ENCODE results near the gene NHEJ1. TPM values are rescaled to one million over a fixed set of nuclear protein-coding genes. Genes with fewer than 3 reads are reported as not detected.

The NHEJ1 gene
- total and polyA plus RNA-seq, 9 of the 15 experiments (the other 6 are each of a cell fraction or from before 2014, with no cell fraction given): 9.0 to 23.7 (median 13.9) TPM

DNA sequence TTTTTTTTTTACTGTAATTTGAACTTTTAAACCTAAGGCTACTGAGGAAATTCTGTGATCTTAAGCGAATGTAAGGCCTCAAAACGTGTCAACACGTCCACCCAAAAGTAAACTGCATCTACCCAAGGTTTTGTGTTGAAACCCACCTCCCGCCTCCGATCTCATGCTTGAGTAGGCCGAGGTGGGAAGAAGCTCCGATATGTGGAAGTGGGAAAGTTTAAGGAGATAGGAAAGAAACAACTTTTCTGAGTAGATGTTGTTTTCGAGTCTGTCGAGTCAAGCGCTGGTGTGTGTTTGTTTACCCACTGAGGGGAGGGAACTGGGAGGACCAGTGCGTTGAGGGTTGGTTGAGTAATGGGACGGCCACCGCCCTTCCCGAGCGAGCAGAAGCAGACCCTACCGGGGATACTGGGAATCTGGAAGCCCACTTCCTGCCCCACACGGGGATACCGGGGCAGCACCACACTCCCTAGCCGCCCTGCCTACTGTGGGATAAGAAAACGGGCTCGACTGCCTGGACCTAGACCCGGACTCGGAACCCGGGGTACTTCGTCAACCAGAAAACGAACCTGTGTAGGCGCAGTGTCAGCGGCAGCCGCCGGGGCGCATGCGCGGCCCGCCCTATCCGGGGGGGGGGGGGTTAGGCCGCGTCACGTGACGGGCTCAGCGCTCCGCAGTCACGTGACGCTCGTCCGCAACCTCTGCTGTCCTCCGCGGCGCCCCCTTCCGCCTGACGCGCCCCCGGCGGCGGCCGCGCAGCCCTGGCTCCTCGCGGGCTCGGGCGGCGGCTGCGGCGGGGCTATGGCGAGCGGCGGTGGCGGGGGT is 17.1 kb upstream of the NHEJ1 start, which contains the start of gene RETREG2 (continued):
- TF ChIP-seq, protein P1, sequence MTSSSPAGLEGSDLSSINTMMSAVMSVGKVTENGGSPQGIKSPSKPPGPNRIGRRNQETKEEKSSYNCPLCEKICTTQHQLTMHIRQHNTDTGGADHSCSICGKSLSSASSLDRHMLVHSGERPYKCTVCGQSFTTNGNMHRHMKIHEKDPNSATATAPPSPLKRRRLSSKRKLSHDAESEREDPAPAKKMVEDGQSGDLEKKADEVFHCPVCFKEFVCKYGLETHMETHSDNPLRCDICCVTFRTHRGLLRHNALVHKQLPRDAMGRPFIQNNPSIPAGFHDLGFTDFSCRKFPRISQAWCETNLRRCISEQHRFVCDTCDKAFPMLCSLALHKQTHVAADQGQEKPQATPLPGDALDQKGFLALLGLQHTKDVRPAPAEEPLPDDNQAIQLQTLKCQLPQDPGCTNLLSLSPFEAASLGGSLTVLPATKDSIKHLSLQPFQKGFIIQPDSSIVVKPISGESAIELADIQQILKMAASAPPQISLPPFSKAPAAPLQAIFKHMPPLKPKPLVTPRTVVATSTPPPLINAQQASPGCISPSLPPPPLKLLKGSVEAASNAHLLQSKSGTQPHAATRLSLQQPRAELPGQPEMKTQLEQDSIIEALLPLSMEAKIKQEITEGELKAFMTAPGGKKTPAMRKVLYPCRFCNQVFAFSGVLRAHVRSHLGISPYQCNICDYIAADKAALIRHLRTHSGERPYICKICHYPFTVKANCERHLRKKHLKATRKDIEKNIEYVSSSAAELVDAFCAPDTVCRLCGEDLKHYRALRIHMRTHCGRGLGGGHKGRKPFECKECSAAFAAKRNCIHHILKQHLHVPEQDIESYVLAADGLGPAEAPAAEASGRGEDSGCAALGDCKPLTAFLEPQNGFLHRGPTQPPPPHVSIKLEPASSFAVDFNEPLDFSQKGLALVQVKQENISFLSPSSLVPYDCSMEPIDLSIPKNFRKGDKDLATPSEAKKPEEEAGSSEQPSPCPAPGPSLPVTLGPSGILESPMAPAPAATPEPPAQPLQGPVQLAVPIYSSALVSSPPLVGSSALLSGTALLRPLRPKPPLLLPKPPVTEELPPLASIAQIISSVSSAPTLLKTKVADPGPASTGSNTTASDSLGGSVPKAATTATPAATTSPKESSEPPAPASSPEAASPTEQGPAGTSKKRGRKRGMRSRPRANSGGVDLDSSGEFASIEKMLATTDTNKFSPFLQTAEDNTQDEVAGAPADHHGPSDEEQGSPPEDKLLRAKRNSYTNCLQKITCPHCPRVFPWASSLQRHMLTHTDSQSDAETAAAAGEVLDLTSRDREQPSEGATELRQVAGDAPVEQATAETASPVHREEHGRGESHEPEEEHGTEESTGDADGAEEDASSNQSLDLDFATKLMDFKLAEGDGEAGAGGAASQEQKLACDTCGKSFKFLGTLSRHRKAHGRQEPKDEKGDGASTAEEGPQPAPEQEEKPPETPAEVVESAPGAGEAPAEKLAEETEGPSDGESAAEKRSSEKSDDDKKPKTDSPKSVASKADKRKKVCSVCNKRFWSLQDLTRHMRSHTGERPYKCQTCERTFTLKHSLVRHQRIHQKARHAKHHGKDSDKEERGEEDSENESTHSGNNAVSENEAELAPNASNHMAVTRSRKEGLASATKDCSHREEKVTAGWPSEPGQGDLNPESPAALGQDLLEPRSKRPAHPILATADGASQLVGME (CRISPR knock-in tag; IDR thresholded peaks at IDR 0.05): no peak
- no peak for TF ChIP-seq RBM22 (IDR thresholded peaks at IDR 0.05; ENCODE audit: low read depth, low read length, poor library complexity, severe bottlenecking)
- no peak for TF ChIP-seq TEAD2 (tag; IDR thresholded peaks at IDR 0.05)
- peak; percentile 44 for TF ChIP-seq TAF1 (IDR thresholded peaks at IDR 0.05; ENCODE audit: control insufficient read depth, extremely low read depth, insufficient read depth, low read length, severe bottlenecking)
- no peak for TF ChIP-seq PHB (CRISPR knock-in tag; IDR thresholded peaks at IDR 0.05)
- no peak for TF ChIP-seq BCL6 (CRISPR knock-in tag; IDR thresholded peaks at IDR 0.05)
- TF ChIP-seq KLF6 (CRISPR knock-in tag; IDR thresholded peaks at IDR 0.05; ENCODE audit: borderline replicate concordance): peak; percentile 97
- TF ChIP-seq SMAD4 (CRISPR knock-in tag; conservative IDR thresholded peaks at IDR 0.05): no peak
- no peak for TF ChIP-seq FOXO4 (CRISPR knock-in tag; IDR thresholded peaks at IDR 0.05)
- TF ChIP-seq LEF1 (IDR thresholded peaks at IDR 0.05): 0 out of 2 replicates have a peak, but pooled peaks have one; percentile 37
- no peak for TF ChIP-seq RFX7 (CRISPR knock-in tag; IDR thresholded peaks at IDR 0.05)
- 0 out of 2 replicates have a peak, but pooled peaks have one; percentile 48 for TF ChIP-seq ZC3H4 (CRISPR knock-in tag; IDR thresholded peaks at IDR 0.05; ENCODE audit: borderline replicate concordance)
- no peak for TF ChIP-seq ARID2 (IDR thresholded peaks at IDR 0.05)
- no peak for TF ChIP-seq ZNF174 (CRISPR knock-in tag; IDR thresholded peaks at IDR 0.05)
- peak; percentile 80 for TF ChIP-seq SUPT5H (IDR thresholded peaks at IDR 0.05)
- no peak for TF ChIP-seq SAP30 (IDR thresholded peaks at IDR 0.05; ENCODE audit: borderline replicate concordance, insufficient read depth, low read depth, low read length, poor library complexity, severe bottlenecking)
- TF ChIP-seq ZNF507 (tag; conservative IDR thresholded peaks at IDR 0.05): no peak
- no peak for TF ChIP-seq POLR3A (IDR thresholded peaks at IDR 0.05; ENCODE audit: borderline replicate concordance, extremely low read depth, insufficient read depth, insufficient read length)
- TF ChIP-seq NKRF (IDR thresholded peaks at IDR 0.05; ENCODE audit: borderline replicate concordance): no peak

All from K562 (cell line).